Astrocyte of the spinal cord (primary cell): ENCODE results near the gene SLC44A2.
A peak's percentile ranks its signal among the peaks of the same experiment; 100 is the strongest.

Source experiments
- DNase-seq: peaks from one replicate; pipeline ENCODE4 v3.0.0; 2011; ENCODE audit warnings: low read depth, low spot score
- H3K4me3 ChIP-seq: 2 replicates; pipeline ENCODE4 v1.5.1; 2011; ENCODE audit warnings: low read depth, mild to moderate bottlenecking, low read length, moderate library complexity
- CTCF ChIP-seq: IDR thresholded peaks from 2 replicates; pipeline ENCODE4 v1.5.1; 2012; ENCODE audit warnings: low read depth, mild to moderate bottlenecking, low read length, inconsistent platforms
- in situ Hi-C: cut with HindIII; loops from 2 replicates; pipeline ENCODE4 v1.10.0; 2017; ENCODE audit warnings: low sequenced_read_pairs

The SLC44A2 gene

GRCh38 chr19:10625762-10626138 is 397 bp downstream of the SLC44A2 start:
- no peak for TF ChIP-seq CTCF
- in situ Hi-C loops = no loop called here
- peak overlapping the region; percentile 47 for H3K4me3 ChIP-seq
- DNase-seq = no peak

GRCh38 chr19:10631874-10632273 is 6.5 kb downstream of the SLC44A2 start:
- in situ Hi-C loops = no loop called here
- DNase-seq = no peak
- no peak overlapping the region for H3K4me3 ChIP-seq
- TF ChIP-seq CTCF = no peak

- H3K4me3 ChIP-seq = no peak overlapping the region
- no peak for TF ChIP-seq CTCF
- in situ Hi-C loops = no loop called here
- no peak for DNase-seq
Measured at GRCh38 chr19:10634430-10634829, 9.1 kb downstream of the SLC44A2 start.

- in situ Hi-C loops = no loop called here
- no peak for TF ChIP-seq CTCF
- H3K4me3 ChIP-seq = no peak overlapping the region
- DNase-seq = no peak
Measured at GRCh38 chr19:10634963-10635362, 9.6 kb downstream of the SLC44A2 start.

GRCh38 chr19:10636304-10636972 is 11.1 kb downstream of the SLC44A2 start:
- TF ChIP-seq CTCF = no peak
- in situ Hi-C loops = no loop called here
- DNase-seq = no peak
- H3K4me3 ChIP-seq = no peak overlapping the region

GRCh38 chr19:10637894-10638293 is 12.5 kb downstream of the SLC44A2 start:
- TF ChIP-seq CTCF = no peak
- in situ Hi-C loops = no loop called here
- no peak overlapping the region for H3K4me3 ChIP-seq
- DNase-seq = no peak
